HG03039 (cell line): Measurements from ENCODE around the gene ARMC9.
"Not testable (repeated sequence)": the region's sequence is repeated elsewhere in the genome, so short reads cannot be mapped to it uniquely, and the experiment has no call there.

ENCODE experiments used
- ATAC-seq: cut with Tn5 transposase; IDR thresholded peaks from one replicate; pipeline ENCODE4 v1.9.1; 2021; ENCODE audit warnings: mild to moderate bottlenecking, moderate library complexity; ENCODE audit not compliant: unreplicated experiment

Gene ARMC9

GRCh38 chr2:231181860-231182512 is 16.4 kb upstream of the ARMC9 start:
- peak; percentile 48 for ATAC-seq

- ATAC-seq, result no peak
Measured at GRCh38 chr2:231182513-231182899, 15.9 kb upstream of the ARMC9 start.

- no peak for ATAC-seq
Measured at GRCh38 chr2:231183851-231184250, 14.6 kb upstream of the ARMC9 start.

- ATAC-seq, result no peak
Measured at GRCh38 chr2:231184319-231184718, 14.1 kb upstream of the ARMC9 start.

GRCh38 chr2:231185050-231185725 is 13.2 kb upstream of the ARMC9 start:
- ATAC-seq, result no peak

- ATAC-seq, result no peak
Measured at GRCh38 chr2:231185886-231186285, 12.5 kb upstream of the ARMC9 start.

- ATAC-seq, result no peak
Measured at GRCh38 chr2:231186325-231186724, 12.1 kb upstream of the ARMC9 start.

- ATAC-seq, result no peak
Measured at GRCh38 chr2:231187736-231188505, 10.5 kb upstream of the ARMC9 start.

- no peak for ATAC-seq
Measured at GRCh38 chr2:231188506-231189170, 9.8 kb upstream of the ARMC9 start.

GRCh38 chr2:231189171-231189530 is 9.3 kb upstream of the ARMC9 start:
- no peak for ATAC-seq

GRCh38 chr2:231189571-231190495 is 8.6 kb upstream of the ARMC9 start:
- no peak for ATAC-seq

- ATAC-seq, result no peak
Measured at GRCh38 chr2:231190531-231191197, 7.8 kb upstream of the ARMC9 start.

GRCh38 chr2:231191896-231192872 is 6.2 kb upstream of the ARMC9 start:
- no peak for ATAC-seq

GRCh38 chr2:231193216-231193615 is 5.2 kb upstream of the ARMC9 start:
- no peak for ATAC-seq

- no peak for ATAC-seq
Measured at GRCh38 chr2:231196592-231196991, 1.8 kb upstream of the ARMC9 start.

- not testable (repeated sequence) for ATAC-seq
Measured at GRCh38 chr2:231197196-231197595, 1.2 kb upstream of the ARMC9 start.

GRCh38 chr2:231197706-231198290 is 633 bp upstream of the ARMC9 start:
- no peak for ATAC-seq

GRCh38 chr2:231199219-231199618 is 788 bp downstream of the ARMC9 start:
- ATAC-seq, result no peak
